Measurements from ENCODE around the gene LRRC9. TPM values are rescaled to one million over a fixed set of nuclear protein-coding genes. Genes with fewer than 3 reads are reported as not detected.

The LRRC9 gene
- total and polyA plus RNA-seq, 2 experiments from 2014 or later: 2.2 to 3.1 TPM

- Histone ChIP-seq H3K4me3 (no peak overlapping the region), H4K20me1 (replicated peaks; ENCODE audit: insufficient read depth) (0 out of 2 replicates have a peak, but pooled peaks cover 3% of the 10 kb centered on the region), H3K27me3 (ENCODE audit: insufficient read depth) (no peaks in the 10 kb centered on the region), H3F3A (replicated peaks; ENCODE audit: low read depth) (no peaks in the 10 kb centered on the region), H2AFZ (no peak overlapping the region), H3K36me3 (ENCODE audit: insufficient read depth) (no peaks in the 10 kb centered on the region), H3K9me2 (ENCODE audit: insufficient read depth) (no peaks in the 10 kb centered on the region), H3K27ac (ENCODE audit: low read depth) (no peak overlapping the region), H3K79me2 (replicated peaks; ENCODE audit: insufficient read depth) (no peaks in the 10 kb centered on the region), H3K4me1 (ENCODE audit: insufficient read depth) (peaks cover 6% of the 10 kb centered on the region; the same call in 1 of the 2 replicates), H3K4me2 (no peak overlapping the region)
- Mint-ChIP-seq H3K27me3 (ENCODE audit: insufficient read depth, low read depth, poor library complexity) (no peaks in the 10 kb centered on the region), H3K4me1 (peaks cover 5% of the 10 kb centered on the region; the same call in 2 of the 3 replicates), H3K9me3 (0 out of 3 replicates have a peak, but pooled peaks cover 3% of the 10 kb centered on the region), H3K4me3 (no peak overlapping the region), H3K36me3 (ENCODE audit: low read depth) (peaks cover 19% of the 10 kb centered on the region), H3K27ac (no peak overlapping the region)
- no peak for DNase-seq (ENCODE audit: low spot score)
- no peak for ATAC-seq
- no peak for TF ChIP-seq ZNF114 (CRISPR knock-in tag; IDR thresholded peaks at IDR 0.05)
- no peak for TF ChIP-seq NANOG (IDR thresholded peaks at IDR 0.05; ENCODE audit: borderline replicate concordance)
- no peak for TF ChIP-seq STAT1 (IDR thresholded peaks at IDR 0.05; ENCODE audit: unreplicated experiment)
- no peak for TF ChIP-seq ETS1 (IDR thresholded peaks at IDR 0.05)
- no peak for TF ChIP-seq POLR2AphosphoS5 (IDR thresholded peaks at IDR 0.05; ENCODE audit: low read depth)
- TF ChIP-seq ZNF462 (CRISPR knock-in tag; IDR thresholded peaks at IDR 0.05): no peak
- TF ChIP-seq EZH2 (IDR thresholded peaks at IDR 0.05; ENCODE audit: low read depth, unreplicated experiment): no peak
- TF ChIP-seq JUNB (IDR thresholded peaks at IDR 0.05; ENCODE audit: unreplicated experiment): no peak
- no peak for TF ChIP-seq REST (IDR thresholded peaks at IDR 0.05; ENCODE audit: unreplicated experiment)
- TF ChIP-seq ZNF331 (CRISPR knock-in tag; IDR thresholded peaks at IDR 0.05; ENCODE audit: low read depth): no peak
- TF ChIP-seq CTCF (conservative IDR thresholded peaks at IDR 0.05; ENCODE audit: low read depth in 2 of 2): no peak
- TF ChIP-seq EZH2phosphoT487 (IDR thresholded peaks at IDR 0.05; ENCODE audit: unreplicated experiment): no peak
- no peak for TF ChIP-seq CREB1 (CRISPR knock-in tag; IDR thresholded peaks at IDR 0.05; ENCODE audit: low read depth)
These were observed 6.8 kb upstream of the LRRC9 start for GRCh38 chr14:59913187-59913586.
